Tibial artery (tissue), 4 donors: Measurements from ENCODE around the gene CDK15.

Experiments
- DNase-seq, 2 donors: peaks; one replicate each; pipeline ENCODE4 v3.0.0-alpha.2; 2019
- H3K27ac ChIP-seq, 2 donors: fragments of 200-600 bp; sonication (generic) in 1 of 2; 1 replicate in 1 of 2; 2 replicates in 1 of 2; pipeline ENCODE4 v1.5.1; 2018 to 2019; ENCODE audit warnings: mild to moderate bottlenecking in 1 of 2
- H3K27me3 ChIP-seq, 2 donors: fragments of 200-600 bp; sonication (generic) in 1 of 2; one replicate each; pipeline versions ENCODE4 v1.5.1 to v1.6.0; 2016 to 2019
- H3K36me3 ChIP-seq, 3 donors: fragments of 200-600 bp; sonication (generic) in 2 of 3; one replicate each; pipeline ENCODE4 v1.5.1; 2016 to 2019; ENCODE audit warnings: mild to moderate bottlenecking in 2 of 3
- H3K4me1 ChIP-seq, 4 donors: fragments of 200-600 bp; sonication (generic) in 2 of 4; 1 replicate in 3 of 4; 2 replicates in 1 of 4; pipeline ENCODE4 v1.5.1; 2016 to 2019
- H3K4me3 ChIP-seq, 2 donors: fragments of 200-600 bp; sonication (generic) in 1 of 2; 1 replicate in 1 of 2; 2 replicates in 1 of 2; pipeline ENCODE4 v1.5.1; 2018 to 2019; ENCODE audit warnings: mild to moderate bottlenecking in 2 of 2
- H3K9me3 ChIP-seq, 3 donors: fragments of 200-600 bp; sonication (generic) in 1 of 3; one replicate each; pipeline ENCODE4 v1.5.1; 2016 to 2019
- CTCF ChIP-seq, 2 experiments: fragments of 200-600 bp in 1 of 2; fragments of 450-650 bp in 1 of 2; IDR thresholded peaks; one replicate each; pipeline ENCODE4 v1.5.1; 2017 to 2019; ENCODE audit warnings: antibody characterized with exemption in 2 of 2, mild to moderate bottlenecking in 1 of 2, moderate library complexity in 1 of 2
- intact Hi-C: fragments of 100-400 bp; cut with DNase I; formaldehyde crosslinking; loops from one replicate; pipeline ENCODE4 v1.15.0; 2023; ENCODE audit warnings: low total_unique reads

Gene CDK15

GRCh38 chr2:201765799-201766198 lies 40.5 kb upstream of the CDK15 start:
- intact Hi-C loops, result no loop called here
- no peak for TF ChIP-seq CTCF (IDR thresholded peaks at IDR 0.05)
- DNase-seq, result no peak
- no peak overlapping the region for H3K27ac ChIP-seq
- no peaks in the 10 kb centered on the region for H3K27me3 ChIP-seq
- H3K4me3 ChIP-seq, result no peak overlapping the region
- no peaks in the 10 kb centered on the region for H3K9me3 ChIP-seq
- H3K36me3 ChIP-seq, result peaks cover 16 to 31% (median 20%) of the 10 kb centered on the region in 3 donors
- H3K4me1 ChIP-seq, result peaks cover 0 to 18% (median 5%) of the 10 kb centered on the region in 4 donors

GRCh38 chr2:201768918-201769317 lies 37.4 kb upstream of the CDK15 start:
- intact Hi-C loops, result no loop called here
- no peaks in the 10 kb centered on the region for H3K27me3 ChIP-seq
- no peak for TF ChIP-seq CTCF (IDR thresholded peaks at IDR 0.05)
- no peak overlapping the region for H3K4me3 ChIP-seq
- DNase-seq, result no peak
- H3K9me3 ChIP-seq, result no peaks in the 10 kb centered on the region
- H3K27ac ChIP-seq, result peak overlapping the region in 1 of 2 donors; percentile 17
- peaks cover 4 to 16% (median 8%) of the 10 kb centered on the region in 3 donors for H3K36me3 ChIP-seq
- peaks cover 0 to 18% (median 5%) of the 10 kb centered on the region in 4 donors for H3K4me1 ChIP-seq

GRCh38 chr2:201769666-201770373 lies 36.5 kb upstream of the CDK15 start:
- Histone ChIP-seq H3K27me3 (no peaks in the 10 kb centered on the region), H3K4me1 (peaks cover 0 to 18% (median 5%) of the 10 kb centered on the region in 4 donors), H3K36me3 (peaks cover 4 to 13% (median 6%) of the 10 kb centered on the region in 3 donors), H3K9me3 (no peaks in the 10 kb centered on the region), H3K4me3 (no peak overlapping the region), H3K27ac (no peak overlapping the region)
- TF ChIP-seq CTCF (IDR thresholded peaks at IDR 0.05), result no peak
- no peak for DNase-seq
- intact Hi-C loops, result no loop called here

- intact Hi-C loops, result no loop called here
- H3K36me3 ChIP-seq, result no peaks in the 10 kb centered on the region
- TF ChIP-seq CTCF (IDR thresholded peaks at IDR 0.05), result no peak
- H3K9me3 ChIP-seq, result no peaks in the 10 kb centered on the region
- peaks cover 0 to 12% (median 4%) of the 10 kb centered on the region in 4 donors for H3K4me1 ChIP-seq
- no peak overlapping the region for H3K4me3 ChIP-seq
- H3K27ac ChIP-seq, result no peak overlapping the region
- no peak for DNase-seq
- H3K27me3 ChIP-seq, result no peaks in the 10 kb centered on the region
Measured at GRCh38 chr2:201773990-201774389, 32.3 kb upstream of the CDK15 start.

- no peak for DNase-seq
- Histone ChIP-seq H3K27me3 (no peaks in the 10 kb centered on the region), H3K4me3 (no peak overlapping the region), H3K9me3 (no peaks in the 10 kb centered on the region), H3K27ac (no peak overlapping the region), H3K4me1 (peaks cover 0 to 14% (median 7%) of the 10 kb centered on the region in 4 donors), H3K36me3 (no peaks in the 10 kb centered on the region)
- no peak for TF ChIP-seq CTCF (IDR thresholded peaks at IDR 0.05)
- intact Hi-C loops, result no loop called here
Measured at GRCh38 chr2:201774546-201774945, 31.8 kb upstream of the CDK15 start.
